K562 (cell line): ENCODE measurements around the gene B4GALT1. TPM values are rescaled to one million over a fixed set of nuclear protein-coding genes. Genes with fewer than 3 reads are reported as not detected.
A peak's percentile ranks its signal among the peaks of the same experiment; 100 is the strongest.

ENCODE experiments used
- CBX2 ChIP-seq: fragments of 200-600 bp; sonication (generic); IDR thresholded peaks from one replicate; pipeline ENCODE4 v1.6.1; 2012; ENCODE audit warnings: mild to moderate bottlenecking, low read length, inconsistent platforms; ENCODE audit not compliant: insufficient read depth, poor library complexity, severe bottlenecking
- CCNT2 ChIP-seq: IDR thresholded peaks from 2 replicates; pipeline ENCODE4 v1.6.1; 2011; ENCODE audit warnings: borderline replicate concordance, low read depth, mild to moderate bottlenecking, moderate library complexity, mixed read lengths, low read length; ENCODE audit not compliant: insufficient read length; ENCODE audit errors: extremely low read depth
- CGGBP1 ChIP-seq: fragments of 250-450 bp; sonication (Bioruptor Pico); IDR thresholded peaks from 2 replicates; pipeline ENCODE4 v1.9.0; 2021; ENCODE audit warnings: mild to moderate bottlenecking
- CHD1 ChIP-seq: fragments of 200-600 bp; sonication (generic); IDR thresholded peaks from one replicate; pipeline ENCODE4 v1.6.1; 2012; ENCODE audit warnings: mild to moderate bottlenecking, moderate library complexity, low read length, inconsistent platforms
- CREB3L1 ChIP-seq: fragments of 450-650 bp; IDR thresholded peaks from 2 replicates; pipeline ENCODE4 v1.6.1; 2014; ENCODE audit warnings: low read depth, mild to moderate bottlenecking, moderate library complexity, borderline replicate concordance
- CREB5 ChIP-seq: fragments of 250-450 bp; sonication (Bioruptor Pico); IDR thresholded peaks from 2 replicates; pipeline ENCODE4 v1.5.0; 2020; ENCODE audit warnings: mild to moderate bottlenecking
- CTCFL ChIP-seq: IDR thresholded peaks from 2 replicates; pipeline ENCODE4 v1.6.1; 2011; ENCODE audit warnings: borderline replicate concordance, low read depth, mild to moderate bottlenecking, moderate library complexity, low read length; ENCODE audit not compliant: insufficient read depth, poor library complexity, severe bottlenecking
- ETV1 ChIP-seq: fragments of 450-650 bp; conservative IDR thresholded peaks from 2 replicates; pipeline ENCODE4 v1.6.1; 2016; ENCODE audit warnings: missing genetic modification characterization, control low read depth, low read depth, missing compliant biosample characterization
- HIVEP1 ChIP-seq: fragments of 250-450 bp; sonication (Bioruptor Pico); IDR thresholded peaks from 2 replicates; pipeline ENCODE4 v1.4.0; 2020; ENCODE audit warnings: mild to moderate bottlenecking
- HNRNPLL ChIP-seq: fragments of 200-400 bp; formaldehyde crosslinking; IDR thresholded peaks from 2 replicates; pipeline ENCODE4 v1.6.1; 2017; ENCODE audit warnings: low read length, low read depth, mild to moderate bottlenecking; ENCODE audit not compliant: poor library complexity, severe bottlenecking
- IRF9 ChIP-seq: fragments of 450-650 bp; IDR thresholded peaks from 2 replicates; pipeline ENCODE4 v1.6.1; 2016; ENCODE audit warnings: missing biosample characterization, missing genetic modification characterization
- MAFG ChIP-seq: fragments of 450-650 bp; conservative IDR thresholded peaks from 2 replicates; pipeline ENCODE4 v1.6.1; 2016; ENCODE audit warnings: missing genetic modification characterization, missing compliant biosample characterization
- NR1H2 ChIP-seq: sonication (generic); formaldehyde crosslinking; IDR thresholded peaks from 2 replicates; pipeline ENCODE4 v1.4.0; 2020; ENCODE audit warnings: mild to moderate bottlenecking, missing genetic modification reagents
- POLR3A ChIP-seq: IDR thresholded peaks from 2 replicates; pipeline ENCODE4 v1.6.1; 2011; ENCODE audit warnings: borderline replicate concordance, mild to moderate bottlenecking, moderate library complexity; ENCODE audit not compliant: insufficient read length, insufficient read depth; ENCODE audit errors: extremely low read depth
- SAFB2 ChIP-seq: fragments of 200-400 bp; formaldehyde crosslinking; IDR thresholded peaks from 2 replicates; pipeline ENCODE4 v1.6.1; 2018; ENCODE audit warnings: borderline replicate concordance, low read length, low read depth, moderate library complexity; ENCODE audit not compliant: severe bottlenecking
- SOX6 ChIP-seq: fragments of 450-650 bp; IDR thresholded peaks from 2 replicates; pipeline ENCODE4 v1.6.1; 2014; ENCODE audit warnings: mild to moderate bottlenecking
- SPI1 ChIP-seq: IDR thresholded peaks from 2 replicates; pipeline ENCODE4 v1.6.1; 2011; ENCODE audit warnings: low read depth, low read length, control low read depth, borderline replicate concordance
- ZBTB8A ChIP-seq: fragments of 450-650 bp; IDR thresholded peaks from 2 replicates; pipeline ENCODE4 v1.6.1; 2018; ENCODE audit warnings: mild to moderate bottlenecking, moderate library complexity; ENCODE audit not compliant: partially characterized antibody
- ZNF143 ChIP-seq: sonication (generic); formaldehyde crosslinking; IDR thresholded peaks from 2 replicates; pipeline ENCODE4 v1.9.0; 2022; ENCODE audit warnings: mild to moderate bottlenecking, missing genetic modification reagents
- polyA plus RNA-seq, 8 experiments: library from polyadenylated mRNA; depleted of rRNA in 4 of 8; stranded (reverse) in 5 of 8; unstranded in 3 of 8; fragments of >200 nt; fragmentation: Nextera tagmentation in 2 of 8; fragmentation: Illumina TruSeq in 1 of 8; extraction: Ambion mirVana in 2 of 8; extraction: Trizol in 1 of 8; gene quantifications; 2 replicates each; pipeline versions ENCODE4 v1.2.1 to v1.2.3, GENCODE V29; 2011 to 2014; ENCODE audit warnings: inconsistent platforms in 1 of 8, missing spikeins in 1 of 8
- total RNA-seq, 7 experiments: library from RNA; depleted of rRNA in 6 of 7; stranded (reverse); fragments of >200 nt in 6 of 7; fragmentation: Illumina TruSeq in 2 of 7; extraction: Trizol in 2 of 7; gene quantifications; 2 replicates each; pipeline versions ENCODE4 v1.2.1 to v1.2.3, GENCODE V29; 2011 to 2021; ENCODE audit warnings: low replicate concordance in 1 of 7

B4GALT1 gene
- total and polyA plus RNA-seq, 9 of the 15 experiments (the other 6 are each of a cell fraction or from before 2014, with no cell fraction given): 4.1 to 26.8 (median 7.1) TPM

GRCh38 chr9:33076046-33077004 lies 90.8 kb downstream of the B4GALT1 start, which contains the start of gene SMU1 (continued):
- TF ChIP-seq HNRNPLL (peak; percentile 84), SOX6 (peak; percentile 62; the same call in 1 of the 2 replicates), HIVEP1 (CRISPR knock-in tag) (no peak), CBX2 (no peak), ZNF143 (CRISPR knock-in tag) (no peak), CREB3L1 (peak; percentile 19; the same call in 1 of the 2 replicates), SAFB2 (no peak), MAFG (tag) (no peak), IRF9 (no peak), ZBTB8A (no peak), CHD1 (peak; percentile 34), CGGBP1 (CRISPR knock-in tag) (no peak), POLR3A (peak; percentile 68), CREB5 (CRISPR knock-in tag) (no peak), CCNT2 (peak; percentile 16), SPI1 (0 out of 2 replicates have a peak, but pooled peaks have one; percentile 1), ETV1 (tag) (0 out of 2 replicates have a peak, but pooled peaks have one; percentile 26), CTCFL (no peak), NR1H2 (CRISPR knock-in tag) (no peak)
